Measurements from ENCODE around the gene ARRDC1.

GRCh38 chr9:137618105-137619067 lies 12.9 kb downstream of the ARRDC1 start, which contains the start of gene EHMT1:
- TF ChIP-seq MZF1 (tag by site-specific recombination; IDR thresholded peaks at IDR 0.05; ENCODE audit: borderline replicate concordance) (no peak), FEZF1 (tag by site-specific recombination; IDR thresholded peaks at IDR 0.05) (no peak), ZNF157 (tag by site-specific recombination; IDR thresholded peaks at IDR 0.05) (no peak), REPIN1 (tag by site-specific recombination; IDR thresholded peaks at IDR 0.05; ENCODE audit: low read depth) (no peak), BCL11B (tag by site-specific recombination; IDR thresholded peaks at IDR 0.05; ENCODE audit: low read depth) (peak; percentile 96), ZNF280C (tag by site-specific recombination; IDR thresholded peaks at IDR 0.05) (no peak)
- TF ChIP-seq, protein P1, sequence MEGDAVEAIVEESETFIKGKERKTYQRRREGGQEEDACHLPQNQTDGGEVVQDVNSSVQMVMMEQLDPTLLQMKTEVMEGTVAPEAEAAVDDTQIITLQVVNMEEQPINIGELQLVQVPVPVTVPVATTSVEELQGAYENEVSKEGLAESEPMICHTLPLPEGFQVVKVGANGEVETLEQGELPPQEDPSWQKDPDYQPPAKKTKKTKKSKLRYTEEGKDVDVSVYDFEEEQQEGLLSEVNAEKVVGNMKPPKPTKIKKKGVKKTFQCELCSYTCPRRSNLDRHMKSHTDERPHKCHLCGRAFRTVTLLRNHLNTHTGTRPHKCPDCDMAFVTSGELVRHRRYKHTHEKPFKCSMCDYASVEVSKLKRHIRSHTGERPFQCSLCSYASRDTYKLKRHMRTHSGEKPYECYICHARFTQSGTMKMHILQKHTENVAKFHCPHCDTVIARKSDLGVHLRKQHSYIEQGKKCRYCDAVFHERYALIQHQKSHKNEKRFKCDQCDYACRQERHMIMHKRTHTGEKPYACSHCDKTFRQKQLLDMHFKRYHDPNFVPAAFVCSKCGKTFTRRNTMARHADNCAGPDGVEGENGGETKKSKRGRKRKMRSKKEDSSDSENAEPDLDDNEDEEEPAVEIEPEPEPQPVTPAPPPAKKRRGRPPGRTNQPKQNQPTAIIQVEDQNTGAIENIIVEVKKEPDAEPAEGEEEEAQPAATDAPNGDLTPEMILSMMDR (tag by site-specific recombination; IDR thresholded peaks at IDR 0.05): peak; percentile 57
